Epidermal melanocyte (primary cell): ENCODE data around the gene MAJIN.

Experiments
- DNase-seq: peaks from one replicate; pipeline ENCODE4 v3.0.0; 2011; ENCODE audit warnings: low spot score; ENCODE audit not compliant: insufficient read length

MAJIN gene

DNA sequence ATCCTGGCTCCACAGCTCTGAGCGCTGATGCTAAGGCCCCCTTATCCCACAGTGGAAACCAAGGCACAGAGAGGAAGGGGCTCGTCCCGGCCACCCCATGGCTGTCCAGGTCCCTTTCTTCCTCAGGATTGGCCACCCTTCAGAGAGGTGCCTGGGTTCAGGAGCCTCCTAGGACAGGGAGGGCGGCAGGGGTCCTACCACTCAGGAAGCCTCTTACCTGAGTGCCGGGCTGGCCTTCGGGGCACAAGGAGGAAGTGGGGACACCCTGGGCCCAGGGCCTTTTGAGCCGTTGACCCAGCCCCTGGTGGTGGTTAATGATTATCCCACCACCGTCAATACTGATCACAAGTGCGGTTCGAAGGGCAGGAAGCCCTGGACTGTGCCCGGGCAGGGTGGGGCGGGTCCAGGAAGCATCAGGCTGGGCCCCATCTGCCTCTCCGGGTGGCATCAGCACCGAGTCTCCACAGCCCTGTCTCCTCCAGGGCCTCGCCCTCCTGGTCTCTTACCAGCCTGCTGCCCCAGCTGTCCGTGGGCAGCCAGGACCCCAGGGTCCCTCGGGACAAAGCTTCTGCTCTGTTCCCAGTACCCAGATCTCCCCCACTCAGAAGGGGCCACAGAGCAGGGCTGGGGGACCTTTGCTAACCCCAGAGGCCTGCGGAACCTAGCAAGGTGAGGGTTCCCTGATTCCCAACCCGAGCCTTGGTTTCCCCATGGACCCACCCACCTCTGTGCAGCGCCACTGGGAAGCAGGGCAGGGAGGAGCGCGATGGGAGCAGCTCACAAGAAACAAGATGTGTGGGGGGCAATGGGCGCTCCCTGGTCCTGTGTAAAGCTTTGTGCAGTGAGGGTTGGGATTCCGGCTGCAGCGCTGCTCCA lies 78.5 kb downstream of the MAJIN start:
- DNase-seq: no peak

DNA sequence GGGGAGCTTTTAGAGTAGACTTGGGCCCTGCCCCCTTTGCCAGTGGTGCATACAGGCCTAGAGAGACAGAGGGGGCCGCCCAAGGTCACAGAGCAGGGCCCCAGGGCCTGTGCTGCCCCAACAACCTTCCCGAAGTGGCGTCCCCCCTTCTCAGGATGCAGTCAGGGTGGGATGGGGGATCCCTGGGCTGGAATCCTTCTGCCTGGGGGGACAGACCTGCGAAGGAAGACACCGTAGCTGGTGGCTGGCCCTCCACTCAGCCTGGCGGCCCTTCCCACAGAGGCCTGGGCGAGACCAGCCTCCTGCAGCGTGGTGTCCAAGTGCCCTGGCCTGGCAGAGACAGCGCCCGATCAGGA lies 79.1 kb downstream of the MAJIN start:
- no peak for DNase-seq

- DNase-seq: no peak
These were observed 79.5 kb downstream of the MAJIN start for GRCh38 chr11:64892411-64892831.

DNA sequence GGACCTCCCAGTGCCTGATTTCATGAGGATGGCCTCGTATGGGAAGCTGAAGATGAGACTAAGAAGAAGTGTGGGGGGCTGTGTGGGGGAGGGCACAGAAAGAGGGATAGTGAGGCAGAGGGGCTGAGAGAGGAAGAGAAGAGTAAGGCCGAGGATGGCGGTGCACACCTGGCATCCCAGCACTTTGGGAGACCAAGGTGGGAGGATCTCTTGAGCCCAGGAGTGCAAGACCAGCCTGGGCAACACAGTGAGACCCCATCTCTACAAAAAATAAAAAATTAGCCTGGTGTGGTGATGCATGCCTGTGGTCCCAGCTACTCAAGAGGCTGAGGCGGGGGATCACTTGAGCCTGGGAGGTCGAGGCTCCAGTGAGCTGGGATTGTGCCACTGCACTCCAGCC lies 80.0 kb downstream of the MAJIN start:
- DNase-seq: no peak

DNA sequence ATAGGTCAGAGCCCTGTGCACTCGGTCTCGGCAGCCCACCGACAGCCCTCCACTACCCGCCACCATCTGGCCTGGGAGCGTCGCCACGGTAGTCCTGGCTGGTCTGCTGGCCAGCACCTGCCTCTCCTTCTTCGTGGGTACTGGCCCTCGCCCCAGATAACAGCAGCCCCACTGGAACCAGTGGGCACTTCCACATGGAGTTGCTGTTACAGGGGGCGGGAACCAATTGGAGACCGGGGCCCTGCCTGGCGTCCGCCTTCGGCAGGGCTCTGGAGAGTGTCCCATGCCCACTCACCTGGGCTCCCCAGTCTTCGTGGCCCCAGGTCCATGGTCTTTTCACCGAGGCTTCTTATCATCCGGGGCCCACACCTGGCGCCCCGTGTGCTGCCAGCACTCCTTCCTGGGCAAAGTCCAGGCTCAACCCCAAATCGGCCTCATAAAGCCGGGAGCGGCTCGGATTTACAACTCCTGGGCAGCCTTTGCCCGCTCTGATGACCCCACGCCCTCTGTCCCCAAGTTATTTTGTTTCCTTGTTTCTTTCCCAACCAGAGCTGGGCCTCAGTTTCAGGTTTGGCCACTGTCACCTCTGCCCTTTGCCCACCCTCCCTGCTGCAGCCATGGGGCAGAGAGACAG lies 80.6 kb downstream of the MAJIN start:
- DNase-seq: no peak

DNA sequence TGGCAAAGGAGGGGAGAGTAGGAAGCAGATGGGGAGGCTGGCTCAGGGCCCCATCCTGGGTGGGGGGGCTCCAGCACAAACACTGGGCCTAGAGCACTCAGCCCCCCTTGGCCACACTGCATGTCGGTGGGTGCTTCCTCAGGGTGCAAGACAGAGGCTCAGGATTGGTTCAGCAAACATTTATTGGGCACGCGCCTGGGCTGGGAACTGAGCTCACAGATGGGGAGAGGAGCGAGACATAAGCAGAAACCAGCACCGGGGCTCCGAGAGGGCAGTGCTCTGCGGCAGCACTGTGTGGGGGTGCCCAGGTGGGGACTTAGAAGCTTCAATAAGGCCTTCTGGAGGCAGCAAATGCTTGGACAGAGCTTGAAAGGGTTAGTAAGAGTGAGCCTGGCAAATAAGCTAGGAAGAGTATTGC lies 81.4 kb downstream of the MAJIN start:
- no peak for DNase-seq

GRCh38 chr11:64888729-64889511 lies 83.0 kb downstream of the MAJIN start:
- no peak for DNase-seq

- DNase-seq: no peak
These were observed 83.5 kb downstream of the MAJIN start for GRCh38 chr11:64888406-64888728.
